Measurements from ENCODE around the gene FAM170B.

FAM170B gene

GRCh38 chr10:49168831-49169500 is 35.1 kb upstream of the FAM170B start:
- DNase-seq = no peak

- no peak for DNase-seq
Observed at GRCh38 chr10:49168171-49168540, 34.3 kb upstream of the FAM170B start.

GRCh38 chr10:49167425-49168170 is 33.8 kb upstream of the FAM170B start:
- DNase-seq = no peak

GRCh38 chr10:49166484-49167400 is 32.9 kb upstream of the FAM170B start:
- DNase-seq = no peak

- no peak for DNase-seq
Observed at GRCh38 chr10:49165821-49166483, 32.1 kb upstream of the FAM170B start.

GRCh38 chr10:49165259-49165658 is 31.4 kb upstream of the FAM170B start:
- no peak for DNase-seq

- DNase-seq = peak in 1 of 5 donors; percentile 60
Observed at GRCh38 chr10:49164559-49165188, 30.9 kb upstream of the FAM170B start.

GRCh38 chr10:49163741-49164140 is 29.9 kb upstream of the FAM170B start:
- no peak for DNase-seq

- no peak for DNase-seq
Observed at GRCh38 chr10:49162761-49163310, 29.0 kb upstream of the FAM170B start.

GRCh38 chr10:49162063-49162462 is 28.2 kb upstream of the FAM170B start:
- DNase-seq = no peak

GRCh38 chr10:49161411-49161997 is 27.7 kb upstream of the FAM170B start:
- DNase-seq = no peak

GRCh38 chr10:49160814-49161213 is 27.0 kb upstream of the FAM170B start:
- DNase-seq = no peak

GRCh38 chr10:49160110-49160509 is 26.3 kb upstream of the FAM170B start:
- DNase-seq = no peak

GRCh38 chr10:49158915-49159314 is 25.1 kb upstream of the FAM170B start:
- DNase-seq = no peak

- DNase-seq = no peak
Observed at GRCh38 chr10:49158404-49158803, 24.6 kb upstream of the FAM170B start.

- no peak for DNase-seq
Observed at GRCh38 chr10:49157229-49157628, 23.4 kb upstream of the FAM170B start.

GRCh38 chr10:49154641-49155040 is 20.8 kb upstream of the FAM170B start:
- no peak for DNase-seq

- DNase-seq = no peak
Observed at GRCh38 chr10:49153971-49154370, 20.1 kb upstream of the FAM170B start.

- DNase-seq = no peak
Observed at GRCh38 chr10:49153115-49153514, 19.3 kb upstream of the FAM170B start.

GRCh38 chr10:49152663-49153062 is 18.8 kb upstream of the FAM170B start:
- no peak for DNase-seq

GRCh38 chr10:49152037-49152436 is 18.2 kb upstream of the FAM170B start:
- DNase-seq = no peak

GRCh38 chr10:49151481-49151880 is 17.7 kb upstream of the FAM170B start:
- DNase-seq = no peak

All from T-helper 1 cell (primary cell).